Muscle layer of duodenum (tissue), 2 donors: ENCODE data around the gene TMEM175.
"Not testable (repeated sequence)": the region's sequence is repeated elsewhere in the genome, so short reads cannot be mapped to it uniquely, and the experiment has no call there.

Source experiments
- H3K27ac ChIP-seq: one replicate; pipeline ENCODE4 v1.7.0; 2013; ENCODE audit warnings: mild to moderate bottlenecking, low read length
- H3K27me3 ChIP-seq: one replicate; pipeline ENCODE4 v1.7.0; 2013; ENCODE audit warnings: low read depth, mild to moderate bottlenecking, control low read depth, low read length
- H3K36me3 ChIP-seq, 2 donors: one replicate each; pipeline ENCODE4 v1.7.0; 2013; ENCODE audit warnings: low read length in 2 of 2, control low read depth in 1 of 2, mild to moderate bottlenecking in 1 of 2; ENCODE audit not compliant: insufficient read depth in 2 of 2, control insufficient read depth in 1 of 2
- H3K4me1 ChIP-seq, 2 donors: one replicate each; pipeline ENCODE4 v1.7.0; 2013; ENCODE audit warnings: low read length in 2 of 2, mild to moderate bottlenecking in 2 of 2, control low read depth in 1 of 2, moderate library complexity in 1 of 2; ENCODE audit not compliant: insufficient read depth in 2 of 2, control insufficient read depth in 1 of 2
- H3K4me3 ChIP-seq, 2 donors: one replicate each; pipeline ENCODE4 v1.7.0; 2013; ENCODE audit warnings: low read length in 2 of 2, low read depth in 1 of 2, mild to moderate bottlenecking in 1 of 2
- H3K9me3 ChIP-seq, 2 donors: one replicate each; pipeline ENCODE4 v1.7.0; 2013; ENCODE audit warnings: low read length in 2 of 2, control low read depth in 1 of 2, mild to moderate bottlenecking in 1 of 2; ENCODE audit not compliant: control insufficient read depth in 1 of 2
- donor health status: healthy.

TMEM175 gene

GRCh38 chr4:992297-993110 lies 60.2 kb downstream of the TMEM175 start:
- Histone ChIP-seq H3K9me3 (no peaks in the 10 kb centered on the region), H3K27me3 (peaks cover 11% of the 10 kb centered on the region), H3K27ac (peak overlapping the region; percentile 39), H3K4me3 (peak overlapping the region; percentile 8 to 18), H3K4me1 (peaks cover 0 to 10% of the 10 kb centered on the region in 2 donors), H3K36me3 (peaks cover 0 to 30% of the 10 kb centered on the region in 2 donors)

- Histone ChIP-seq H3K27ac (peak within 1 kb of the TSS; percentile 39), H3K9me3 (no peaks in the 10 kb centered on the region), H3K4me1 (peaks cover 0 to 10% of the 10 kb centered on the region in 2 donors), H3K4me3 (peak within 1 kb of the TSS; percentile 8 to 18), H3K36me3 (peaks cover 0 to 30% of the 10 kb centered on the region in 2 donors), H3K27me3 (peaks cover 18% of the 10 kb centered on the region)
Observed at GRCh38 chr4:993111-994029, 61.1 kb downstream of the TMEM175 start, which contains the start of gene SLC26A1. Gene SLC26A1, minus strand, starts transcription at chr4:993404. Its CDS starts 1,701 bp downstream, at chr4:991703.

GRCh38 chr4:995311-996026 lies 63.2 kb downstream of the TMEM175 start:
- H3K4me1 ChIP-seq, result peaks cover 0 to 13% of the 10 kb centered on the region in 2 donors

GRCh38 chr4:996030-996996 lies 64.1 kb downstream of the TMEM175 start:
- Histone ChIP-seq H3K4me3 (no peak overlapping the region), H3K27me3 (peaks cover 32% of the 10 kb centered on the region), H3K9me3 (no peaks in the 10 kb centered on the region), H3K4me1 (peaks cover 0 to 13% of the 10 kb centered on the region in 2 donors), H3K27ac (no peak overlapping the region), H3K36me3 (peaks cover 0 to 9% of the 10 kb centered on the region in 2 donors)

More at GRCh38 chr4:995311-996026, 63.2 kb downstream of the TMEM175 start:
- Histone ChIP-seq H3K36me3 (peaks cover 0 to 15% of the 10 kb centered on the region in 2 donors), H3K27ac (no peak overlapping the region), H3K4me3 (no peak overlapping the region), H3K27me3 (peaks cover 26% of the 10 kb centered on the region), H3K9me3 (no peaks in the 10 kb centered on the region)

GRCh38 chr4:996997-997374 lies 64.7 kb downstream of the TMEM175 start:
- Histone ChIP-seq H3K27ac (no peak overlapping the region), H3K27me3 (peaks cover 39% of the 10 kb centered on the region), H3K36me3 (peaks cover 0 to 2% of the 10 kb centered on the region in 2 donors), H3K9me3 (no peaks in the 10 kb centered on the region), H3K4me1 (peaks cover 0 to 14% of the 10 kb centered on the region in 2 donors), H3K4me3 (no peak overlapping the region)

- H3K27ac ChIP-seq, result no peak overlapping the region
- peak overlapping the region in 1 of 2 donors; percentile 42 for H3K4me3 ChIP-seq
- H3K27me3 ChIP-seq, result peaks cover 42% of the 10 kb centered on the region
- H3K9me3 ChIP-seq, result no peaks in the 10 kb centered on the region
- no peaks in the 10 kb centered on the region for H3K36me3 ChIP-seq
- peaks cover 0 to 19% of the 10 kb centered on the region in 2 donors for H3K4me1 ChIP-seq
Observed at GRCh38 chr4:997375-998071, 65.3 kb downstream of the TMEM175 start.

- H3K36me3 ChIP-seq, result no peaks in the 10 kb centered on the region
- peak overlapping the region in 1 of 2 donors; percentile 42 for H3K4me3 ChIP-seq
- H3K27ac ChIP-seq, result no peak overlapping the region
- no peaks in the 10 kb centered on the region for H3K9me3 ChIP-seq
- H3K4me1 ChIP-seq, result peaks cover 0 to 25% of the 10 kb centered on the region in 2 donors
- peaks cover 42% of the 10 kb centered on the region for H3K27me3 ChIP-seq
Observed at GRCh38 chr4:998096-998691, 65.9 kb downstream of the TMEM175 start.

- not testable (repeated sequence) for H3K9me3 ChIP-seq, H3K4me3 ChIP-seq, H3K27ac ChIP-seq, H3K36me3 ChIP-seq
- H3K4me1 ChIP-seq, result peaks cover 0 to 30% of the 10 kb centered on the region in 2 donors
- H3K27me3 ChIP-seq, result peaks cover 49% of the 10 kb centered on the region
Observed at GRCh38 chr4:999240-999863, 67.1 kb downstream of the TMEM175 start.

- H3K9me3 ChIP-seq, result no peaks in the 10 kb centered on the region
- peaks cover 0 to 30% of the 10 kb centered on the region in 2 donors for H3K4me1 ChIP-seq
- peaks cover 53% of the 10 kb centered on the region for H3K27me3 ChIP-seq
Observed at GRCh38 chr4:999882-1000425, 67.7 kb downstream of the TMEM175 start.

More at GRCh38 chr4:999882-1000425, 67.7 kb downstream of the TMEM175 start:
- Histone ChIP-seq H3K27ac (no peak overlapping the region), H3K36me3 (no peaks in the 10 kb centered on the region), H3K4me3 (no peak overlapping the region)
